ENCODE data around the gene SBF2.
A peak's percentile ranks its signal among the peaks of the same experiment; 100 is the strongest.

Gene SBF2

DNA sequence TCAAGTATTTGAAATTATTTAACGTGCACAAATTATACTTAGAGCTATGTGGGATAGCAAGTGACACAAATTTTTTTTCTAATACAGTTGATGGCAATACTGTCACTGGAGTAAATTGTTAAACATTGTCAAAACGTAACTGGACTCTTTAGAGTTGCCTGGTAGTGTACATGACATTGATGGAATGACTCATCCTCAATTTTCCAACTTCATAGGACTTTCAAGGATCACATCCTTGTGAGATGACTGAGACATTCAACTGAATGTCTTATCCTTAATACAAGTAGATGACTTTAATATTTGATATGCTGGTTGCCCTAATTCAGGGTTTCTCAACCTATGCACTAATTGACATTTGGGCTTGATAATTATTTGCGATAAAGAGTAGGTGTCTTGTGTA lies 320.1 kb downstream of the SBF2 start:
- H3K79me2 ChIP-seq (ENCODE audit: insufficient read depth, low read depth), result no peaks in the 10 kb centered on the region
- no peak overlapping the region for H3K4me3 ChIP-seq (IDR thresholded peaks at IDR 0.05; ENCODE audit: insufficient read depth, low read depth, low read length)
- no peaks in the 10 kb centered on the region for H3K4me1 ChIP-seq (ENCODE audit: low read depth, poor library complexity, severe bottlenecking)
- no peaks in the 10 kb centered on the region for H3K36me3 ChIP-seq (ENCODE audit: insufficient read depth)
- no peak overlapping the region for H2AFZ ChIP-seq (ENCODE audit: low read depth)
- no peaks in the 10 kb centered on the region for H4K20me1 ChIP-seq (ENCODE audit: insufficient read depth)
- TF ChIP-seq, protein P1, sequence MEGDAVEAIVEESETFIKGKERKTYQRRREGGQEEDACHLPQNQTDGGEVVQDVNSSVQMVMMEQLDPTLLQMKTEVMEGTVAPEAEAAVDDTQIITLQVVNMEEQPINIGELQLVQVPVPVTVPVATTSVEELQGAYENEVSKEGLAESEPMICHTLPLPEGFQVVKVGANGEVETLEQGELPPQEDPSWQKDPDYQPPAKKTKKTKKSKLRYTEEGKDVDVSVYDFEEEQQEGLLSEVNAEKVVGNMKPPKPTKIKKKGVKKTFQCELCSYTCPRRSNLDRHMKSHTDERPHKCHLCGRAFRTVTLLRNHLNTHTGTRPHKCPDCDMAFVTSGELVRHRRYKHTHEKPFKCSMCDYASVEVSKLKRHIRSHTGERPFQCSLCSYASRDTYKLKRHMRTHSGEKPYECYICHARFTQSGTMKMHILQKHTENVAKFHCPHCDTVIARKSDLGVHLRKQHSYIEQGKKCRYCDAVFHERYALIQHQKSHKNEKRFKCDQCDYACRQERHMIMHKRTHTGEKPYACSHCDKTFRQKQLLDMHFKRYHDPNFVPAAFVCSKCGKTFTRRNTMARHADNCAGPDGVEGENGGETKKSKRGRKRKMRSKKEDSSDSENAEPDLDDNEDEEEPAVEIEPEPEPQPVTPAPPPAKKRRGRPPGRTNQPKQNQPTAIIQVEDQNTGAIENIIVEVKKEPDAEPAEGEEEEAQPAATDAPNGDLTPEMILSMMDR (conservative IDR thresholded peaks at IDR 0.05; ENCODE audit: low read depth, low read length), result no peak
- no peak overlapping the region for H3K4me2 ChIP-seq
- no peak overlapping the region for H3K9ac ChIP-seq
- no peak overlapping the region for H3K27ac ChIP-seq
- H3K27me3 ChIP-seq (ENCODE audit: insufficient read depth, low read depth), result no peaks in the 10 kb centered on the region

DNA sequence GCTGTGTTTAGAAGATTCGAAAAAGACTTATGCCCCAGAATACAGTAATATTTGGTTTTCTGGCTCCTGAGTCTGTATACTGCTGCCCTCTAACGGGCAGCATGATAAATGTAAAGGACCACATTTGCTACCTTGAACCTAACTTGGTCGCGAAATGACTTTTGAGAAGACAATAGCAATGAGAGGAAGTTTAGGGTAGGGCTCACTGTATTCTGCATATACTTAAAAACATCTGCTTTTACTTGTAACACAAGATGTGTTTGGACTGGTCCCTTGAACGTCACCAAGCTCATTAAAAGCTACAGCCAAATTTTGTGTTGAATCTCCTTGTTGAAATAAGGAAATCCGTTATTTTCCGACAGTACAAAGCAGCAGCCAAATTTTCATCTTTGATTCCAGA lies 321.0 kb downstream of the SBF2 start:
- no peak overlapping the region for H3K4me2 ChIP-seq
- H4K20me1 ChIP-seq (ENCODE audit: insufficient read depth), result no peaks in the 10 kb centered on the region
- H3K9ac ChIP-seq, result no peak overlapping the region
- no peaks in the 10 kb centered on the region for H3K4me1 ChIP-seq (ENCODE audit: low read depth, poor library complexity, severe bottlenecking)
- H3K4me3 ChIP-seq (IDR thresholded peaks at IDR 0.05; ENCODE audit: insufficient read depth, low read depth, low read length), result no peak overlapping the region
- H3K27me3 ChIP-seq (ENCODE audit: insufficient read depth, low read depth), result no peaks in the 10 kb centered on the region
- H2AFZ ChIP-seq (ENCODE audit: low read depth), result no peak overlapping the region
- no peaks in the 10 kb centered on the region for H3K79me2 ChIP-seq (ENCODE audit: insufficient read depth, low read depth)
- H3K27ac ChIP-seq, result no peak overlapping the region
- H3K36me3 ChIP-seq (ENCODE audit: insufficient read depth), result no peaks in the 10 kb centered on the region
- TF ChIP-seq, protein P1 (conservative IDR thresholded peaks at IDR 0.05; ENCODE audit: low read depth, low read length), result peak; percentile 66

DNA sequence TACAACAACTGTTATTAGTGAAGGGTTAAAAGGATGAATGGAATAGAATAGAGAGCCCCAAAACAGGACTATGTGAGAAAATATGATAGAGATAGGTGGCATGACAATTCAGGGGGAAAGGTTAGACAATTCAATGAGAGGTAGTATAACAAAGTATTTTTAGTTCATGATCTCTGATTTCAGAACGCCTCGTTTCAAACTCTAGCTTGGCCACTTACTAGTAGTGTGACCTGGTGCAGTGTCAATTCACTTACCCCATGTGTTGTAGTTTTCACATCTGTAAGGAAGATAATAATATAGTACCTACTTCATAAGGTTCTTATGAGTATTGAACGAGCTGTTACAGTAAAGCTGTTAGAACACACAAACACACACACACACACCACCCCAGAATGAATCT lies 322.1 kb downstream of the SBF2 start:
- Histone ChIP-seq H3K4me1 (ENCODE audit: low read depth, poor library complexity, severe bottlenecking) (no peaks in the 10 kb centered on the region), H2AFZ (ENCODE audit: low read depth) (no peak overlapping the region), H3K4me3 (IDR thresholded peaks at IDR 0.05; ENCODE audit: insufficient read depth, low read depth, low read length) (no peak overlapping the region), H3K27me3 (ENCODE audit: insufficient read depth, low read depth) (no peaks in the 10 kb centered on the region), H4K20me1 (ENCODE audit: insufficient read depth) (no peaks in the 10 kb centered on the region), H3K4me2 (no peak overlapping the region), H3K79me2 (ENCODE audit: insufficient read depth, low read depth) (no peaks in the 10 kb centered on the region), H3K9ac (no peak overlapping the region), H3K36me3 (ENCODE audit: insufficient read depth) (no peaks in the 10 kb centered on the region), H3K27ac (no peak overlapping the region)
- TF ChIP-seq, protein P1 (conservative IDR thresholded peaks at IDR 0.05; ENCODE audit: low read depth, low read length), result no peak

- Histone ChIP-seq H3K4me1 (ENCODE audit: low read depth, poor library complexity, severe bottlenecking) (no peaks in the 10 kb centered on the region), H3K4me2 (no peak overlapping the region), H2AFZ (ENCODE audit: low read depth) (no peak overlapping the region), H3K27ac (no peak overlapping the region), H4K20me1 (ENCODE audit: insufficient read depth) (no peaks in the 10 kb centered on the region), H3K79me2 (ENCODE audit: insufficient read depth, low read depth) (no peaks in the 10 kb centered on the region), H3K27me3 (ENCODE audit: insufficient read depth, low read depth) (no peaks in the 10 kb centered on the region), H3K9ac (no peak overlapping the region), H3K36me3 (ENCODE audit: insufficient read depth) (no peaks in the 10 kb centered on the region), H3K4me3 (IDR thresholded peaks at IDR 0.05; ENCODE audit: insufficient read depth, low read depth, low read length) (no peak overlapping the region)
- TF ChIP-seq, protein P1 (conservative IDR thresholded peaks at IDR 0.05; ENCODE audit: low read depth, low read length), result no peak
Measured at GRCh38 chr11:9969068-9969467, 325.0 kb downstream of the SBF2 start.

Data from KMS-11 (cell line).